MM.1S (cell line): ENCODE results near the gene PYGL.

Experiments
- EZH2 ChIP-seq: fragments of 300-600 bp; sonication (generic); optimal IDR thresholded peaks from 2 replicates; pipeline ENCODE3; 2017; ENCODE audit warnings: low read depth, mild to moderate bottlenecking, antibody characterized with exemption, low read length, mixed read lengths
- TF ChIP-seq, protein P1 (sequence below): fragments of 300-600 bp; sonication (generic); IDR thresholded peaks from 2 replicates; pipeline ENCODE4 v1.5.1; 2016; ENCODE audit warnings: antibody characterized with exemption, low read length, mixed read lengths

DNA sequence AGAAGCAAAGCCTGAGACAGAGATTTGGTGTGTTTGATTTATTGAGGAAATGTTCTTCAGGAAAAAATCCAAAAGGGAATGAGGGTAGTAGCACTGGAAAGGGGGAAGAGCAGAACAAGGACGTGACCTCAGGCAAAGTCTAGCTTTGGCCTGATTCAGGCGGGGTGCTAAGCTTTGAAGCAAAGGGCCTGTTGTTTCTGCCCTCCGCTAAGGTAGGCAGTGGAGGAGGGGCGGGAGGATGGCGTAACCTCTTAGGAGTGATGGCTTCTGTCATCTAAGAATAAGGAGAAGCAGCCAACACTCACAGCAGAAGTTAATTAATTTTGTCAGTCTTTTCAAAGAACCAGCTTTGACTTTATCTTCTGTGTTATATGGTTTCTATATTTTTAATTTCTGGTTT, 52.0 kb downstream of the PYGL start:
- TF ChIP-seq, protein P1, sequence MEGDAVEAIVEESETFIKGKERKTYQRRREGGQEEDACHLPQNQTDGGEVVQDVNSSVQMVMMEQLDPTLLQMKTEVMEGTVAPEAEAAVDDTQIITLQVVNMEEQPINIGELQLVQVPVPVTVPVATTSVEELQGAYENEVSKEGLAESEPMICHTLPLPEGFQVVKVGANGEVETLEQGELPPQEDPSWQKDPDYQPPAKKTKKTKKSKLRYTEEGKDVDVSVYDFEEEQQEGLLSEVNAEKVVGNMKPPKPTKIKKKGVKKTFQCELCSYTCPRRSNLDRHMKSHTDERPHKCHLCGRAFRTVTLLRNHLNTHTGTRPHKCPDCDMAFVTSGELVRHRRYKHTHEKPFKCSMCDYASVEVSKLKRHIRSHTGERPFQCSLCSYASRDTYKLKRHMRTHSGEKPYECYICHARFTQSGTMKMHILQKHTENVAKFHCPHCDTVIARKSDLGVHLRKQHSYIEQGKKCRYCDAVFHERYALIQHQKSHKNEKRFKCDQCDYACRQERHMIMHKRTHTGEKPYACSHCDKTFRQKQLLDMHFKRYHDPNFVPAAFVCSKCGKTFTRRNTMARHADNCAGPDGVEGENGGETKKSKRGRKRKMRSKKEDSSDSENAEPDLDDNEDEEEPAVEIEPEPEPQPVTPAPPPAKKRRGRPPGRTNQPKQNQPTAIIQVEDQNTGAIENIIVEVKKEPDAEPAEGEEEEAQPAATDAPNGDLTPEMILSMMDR: no peak
- TF ChIP-seq EZH2: no peak
